RWPE2 (cell line): Measurements from ENCODE around the gene HSPA12A.
A peak's percentile ranks its signal among the peaks of the same experiment; 100 is the strongest.

ENCODE experiments used
- ATAC-seq: fragments of 200-7000 bp; cut with Tn5 transposase; 3 replicates; pipeline ENCODE4 v1.9.1; 2021; ENCODE audit warnings: low read depth
- DNase-seq: peaks from one replicate; pipeline ENCODE4 v3.0.0-alpha.2; 2020; ENCODE audit warnings: low spot score
- H3K27ac ChIP-seq: fragments of 450-650 bp; 2 replicates; pipeline ENCODE4 v1.5.1; 2017; ENCODE audit warnings: mild to moderate bottlenecking; ENCODE audit not compliant: poor library complexity, severe bottlenecking
- H3K27me3 ChIP-seq: fragments of 250-450 bp; sonication (Bioruptor Pico); 2 replicates; pipeline ENCODE4 v1.5.1; 2021; ENCODE audit warnings: mild to moderate bottlenecking, moderate library complexity; ENCODE audit not compliant: insufficient read depth, poor library complexity, severe bottlenecking
- H3K36me3 ChIP-seq: fragments of 250-450 bp; sonication (Bioruptor Pico); 2 replicates; pipeline ENCODE4 v1.5.1; 2020; ENCODE audit warnings: low read depth, mild to moderate bottlenecking, moderate library complexity
- H3K4me1 ChIP-seq: fragments of 250-450 bp; sonication (Bioruptor Pico); 2 replicates; pipeline ENCODE4 v1.5.1; 2021; ENCODE audit warnings: mild to moderate bottlenecking, moderate library complexity; ENCODE audit not compliant: insufficient read depth, poor library complexity, severe bottlenecking
- H3K4me3 ChIP-seq: fragments of 250-450 bp; sonication (Bioruptor Pico); 2 replicates; pipeline ENCODE4 v1.5.1; 2021; ENCODE audit warnings: mild to moderate bottlenecking, moderate library complexity; ENCODE audit not compliant: severe bottlenecking
- H3K9me3 ChIP-seq: fragments of 250-450 bp; sonication (Bioruptor Pico); 2 replicates; pipeline ENCODE4 v1.5.1; 2021; ENCODE audit warnings: mild to moderate bottlenecking, moderate library complexity; ENCODE audit not compliant: severe bottlenecking
- CTCF ChIP-seq: fragments of 450-650 bp; IDR thresholded peaks from one replicate; pipeline ENCODE4 v1.5.1; 2017; ENCODE audit warnings: mild to moderate bottlenecking, moderate library complexity; ENCODE audit not compliant: poor library complexity, severe bottlenecking

Gene HSPA12A

GRCh38 chr10:116771101-116771958, 29.0 kb upstream of the HSPA12A start:
- ATAC-seq, result peak; percentile 76

GRCh38 chr10:116770281-116770680, 27.9 kb upstream of the HSPA12A start:
- Histone ChIP-seq H3K27me3 (no peaks in the 10 kb centered on the region), H3K4me1 (peaks cover 26% of the 10 kb centered on the region), H3K36me3 (no peaks in the 10 kb centered on the region), H3K27ac (peak overlapping the region; percentile 79), H3K9me3 (no peaks in the 10 kb centered on the region), H3K4me3 (no peak overlapping the region)
- ATAC-seq (no peak), DNase-seq (no peak)
- TF ChIP-seq CTCF, result no peak

More at GRCh38 chr10:116771101-116771958, 29.0 kb upstream of the HSPA12A start:
- DNase-seq, result peak; percentile 91
- H3K4me1 ChIP-seq, result peaks cover 29% of the 10 kb centered on the region
- no peaks in the 10 kb centered on the region for H3K36me3 ChIP-seq
- no peaks in the 10 kb centered on the region for H3K9me3 ChIP-seq
- H3K27ac ChIP-seq, result peak overlapping the region; percentile 79
- no peaks in the 10 kb centered on the region for H3K27me3 ChIP-seq
- TF ChIP-seq CTCF, result peak; percentile 3
- H3K4me3 ChIP-seq, result no peak overlapping the region

GRCh38 chr10:116769791-116770190, 27.4 kb upstream of the HSPA12A start:
- no peak for TF ChIP-seq CTCF
- H3K4me1 ChIP-seq, result peaks cover 21% of the 10 kb centered on the region

GRCh38 chr10:116769368-116769767, 27.0 kb upstream of the HSPA12A start:
- Histone ChIP-seq H3K4me3 (no peak overlapping the region), H3K27ac (no peak overlapping the region), H3K36me3 (no peaks in the 10 kb centered on the region)

More at GRCh38 chr10:116769791-116770190, 27.4 kb upstream of the HSPA12A start:
- H3K36me3 ChIP-seq, result no peaks in the 10 kb centered on the region
- H3K27me3 ChIP-seq, result no peaks in the 10 kb centered on the region
- H3K9me3 ChIP-seq, result peaks cover 3% of the 10 kb centered on the region
- no peak overlapping the region for H3K27ac ChIP-seq
- H3K4me3 ChIP-seq, result no peak overlapping the region
- DNase-seq (no peak), ATAC-seq (no peak)

More at GRCh38 chr10:116769368-116769767, 27.0 kb upstream of the HSPA12A start:
- no peak for TF ChIP-seq CTCF
- peaks cover 4% of the 10 kb centered on the region for H3K9me3 ChIP-seq
- no peak for DNase-seq
- no peak for ATAC-seq
- H3K27me3 ChIP-seq, result no peaks in the 10 kb centered on the region
- H3K4me1 ChIP-seq, result peaks cover 16% of the 10 kb centered on the region
